B cell (primary cell): Measurements from ENCODE around the gene GNG3. TPM values are rescaled to one million over a fixed set of nuclear protein-coding genes. Genes with fewer than 3 reads are reported as not detected.

Source experiments
- ATAC-seq: fragments of 200-7000 bp; cut with Tn5 transposase; one replicate; pipeline ENCODE4 v1.10.0; 2021; ENCODE audit warnings: low read depth, mild to moderate bottlenecking, moderate number of reproducible peaks, moderate library complexity
- CTCF ChIA-PET: fragments of 350-600 bp; sonication (Branson Sonifier 250); formaldehyde crosslinking; loops from one replicate; lab custom pipeline; 2021; ENCODE audit warnings: antibody characterized with exemption, inconsistent platforms; lab: Charles Lee
- POLR2A ChIA-PET: fragments of 350-600 bp; sonication (Branson Sonifier 250); formaldehyde crosslinking; loops from one replicate; lab custom pipeline; 2021; ENCODE audit warnings: antibody characterized with exemption; lab: Charles Lee
- DNase-seq: peaks from one replicate; pipeline ENCODE4 v3.0.0; 2013
- H2AFZ ChIP-seq: 2 replicates; pipeline ENCODE4 v1.6.1; 2012; ENCODE audit warnings: mild to moderate bottlenecking, low read depth, low read length; ENCODE audit not compliant: insufficient read depth, poor library complexity, severe bottlenecking
- H3K27ac ChIP-seq, 2 donors: 1 replicate in 1 of 2; 2 replicates in 1 of 2; pipeline ENCODE4 v1.5.1; 2012 to 2013; ENCODE audit warnings: low read length in 2 of 2, mild to moderate bottlenecking in 2 of 2, moderate library complexity in 1 of 2
- H3K27me3 ChIP-seq, 4 experiments: fragments of 200-600 bp in 1 of 4; sonication (generic) in 1 of 4; replicated peaks in 1 of 4; 1 replicate in 2 of 4; 2 replicates in 2 of 4; pipeline versions ENCODE4 v1.6.1 to v1.7.0; 2013 to 2016; ENCODE audit warnings: low read length in 3 of 4, mild to moderate bottlenecking in 2 of 4, mixed read lengths in 1 of 4, moderate library complexity in 1 of 4; ENCODE audit not compliant: insufficient read depth in 4 of 4, control insufficient read depth in 3 of 4; ENCODE audit errors: control extremely low read depth in 1 of 4
- H3K36me3 ChIP-seq, 2 experiments: replicated peaks in 1 of 2; 1 replicate in 1 of 2; 2 replicates in 1 of 2; pipeline versions ENCODE4 v1.6.1 to v1.7.1; 2013; ENCODE audit warnings: low read length in 1 of 2; ENCODE audit not compliant: insufficient read depth in 2 of 2, control insufficient read depth in 1 of 2; ENCODE audit errors: control extremely low read depth in 1 of 2, extremely low read depth in 1 of 2
- H3K4me1 ChIP-seq, 2 donors: fragments of 200-600 bp in 1 of 2; sonication (generic) in 1 of 2; 1 replicate in 1 of 2; 2 replicates in 1 of 2; pipeline versions ENCODE4 v1.5.1 to v1.6.1; 2013 to 2017; ENCODE audit warnings: low read length in 2 of 2; ENCODE audit not compliant: control insufficient read depth in 2 of 2, insufficient read depth in 2 of 2
- H3K4me2 ChIP-seq: replicated peaks from 2 replicates; pipeline ENCODE3; 2012; ENCODE audit warnings: mild to moderate bottlenecking, low read depth, low read length; ENCODE audit not compliant: poor library complexity, severe bottlenecking
- H3K4me3 ChIP-seq, 5 experiments: fragments of 200-600 bp in 1 of 5; sonication (generic) in 1 of 5; 1 replicate in 3 of 5; 2 replicates in 2 of 5; pipeline versions ENCODE4 v1.5.1 to v1.7.0; 2011 to 2016; ENCODE audit warnings: low read length in 4 of 5, mild to moderate bottlenecking in 4 of 5, low read depth in 2 of 5, control low read depth in 1 of 5, moderate library complexity in 1 of 5; ENCODE audit not compliant: insufficient read depth in 1 of 5; ENCODE audit errors: control extremely low read depth in 1 of 5, extremely low read depth in 1 of 5
- H3K79me2 ChIP-seq: fragments of 200-600 bp; sonication (generic); one replicate; pipeline ENCODE4 v1.6.0; 2016; ENCODE audit warnings: low read length; ENCODE audit not compliant: control insufficient read depth, insufficient read depth
- H3K9ac ChIP-seq: fragments of 200-600 bp; sonication (generic); 2 replicates; pipeline ENCODE4 v1.6.1; 2017; ENCODE audit warnings: mild to moderate bottlenecking, low read length, moderate library complexity
- H3K9me3 ChIP-seq, 3 donors: one replicate each; pipeline versions ENCODE4 v1.6.1 to v1.7.1; 2013; ENCODE audit warnings: low read length in 2 of 3; ENCODE audit not compliant: control insufficient read depth in 2 of 3, insufficient read depth in 1 of 3; ENCODE audit errors: control extremely low read depth in 1 of 3
- H4K20me1 ChIP-seq: 2 replicates; pipeline ENCODE4 v1.6.0; 2012; ENCODE audit warnings: mild to moderate bottlenecking, low read length; ENCODE audit not compliant: insufficient read depth, control insufficient read depth, poor library complexity, severe bottlenecking
- H3K27ac Mint-ChIP-seq: one replicate; pipeline ENCODE4 v1.8.0; 2021; ENCODE audit warnings: mixed read lengths
- H3K27me3 Mint-ChIP-seq: one replicate; pipeline ENCODE4 v1.8.0; 2021; ENCODE audit warnings: mixed read lengths
- H3K4me1 Mint-ChIP-seq: one replicate; pipeline ENCODE4 v1.8.0; 2021; ENCODE audit warnings: mixed read lengths
- H3K4me3 Mint-ChIP-seq: one replicate; pipeline ENCODE4 v1.8.0; 2021; ENCODE audit warnings: mixed read lengths
- H3K9me3 Mint-ChIP-seq: one replicate; pipeline ENCODE4 v1.8.0; 2022; ENCODE audit warnings: mixed read lengths; ENCODE audit not compliant: insufficient read depth
- CTCF ChIP-seq: fragments of 200-600 bp; IDR thresholded peaks from one replicate; pipeline ENCODE4 v1.8.0; 2022; ENCODE audit warnings: antibody characterized with exemption, mild to moderate bottlenecking
- EZH2 ChIP-seq: IDR thresholded peaks from 2 replicates; pipeline ENCODE4 v1.6.1; 2012; ENCODE audit warnings: borderline replicate concordance, low read depth, mild to moderate bottlenecking, moderate library complexity, low read length; ENCODE audit not compliant: insufficient read depth, poor library complexity, severe bottlenecking
- WGBS: methylation state at CpG from one replicate; pipeline ENCODE4 v1.1.5; 2013; ENCODE audit warnings: missing lambda C conversion rate; ENCODE audit not compliant: insufficient coverage; 5-methylcytosine and 5-hydroxymethylcytosine counted together
- intact Hi-C: fragments of 100-400 bp; cut with micrococcal nuclease; formaldehyde crosslinking; loops from one replicate; pipeline ENCODE4 v1.10.0; 2022
- polyA plus RNA-seq: library from polyadenylated mRNA; depleted of rRNA; stranded (reverse); fragments of >200 nt; gene quantifications from 2 replicates; pipeline ENCODE4 v1.2.3, GENCODE V29; 2012
- total RNA-seq, 2 donors: library from RNA; stranded (reverse); fragments of 120-200 nt in 1 of 2; gene quantifications; 1 replicate in 1 of 2; 2 replicates in 1 of 2; pipeline versions ENCODE4 v1.2.3 to v1.2.4, GENCODE V29; 2013 to 2022

The GNG3 gene
- total and polyA plus RNA-seq, 2 donors (not counting 1 experiment from before 2014, with no cell fraction given) = 2.1 to 5.5 TPM

DNA sequence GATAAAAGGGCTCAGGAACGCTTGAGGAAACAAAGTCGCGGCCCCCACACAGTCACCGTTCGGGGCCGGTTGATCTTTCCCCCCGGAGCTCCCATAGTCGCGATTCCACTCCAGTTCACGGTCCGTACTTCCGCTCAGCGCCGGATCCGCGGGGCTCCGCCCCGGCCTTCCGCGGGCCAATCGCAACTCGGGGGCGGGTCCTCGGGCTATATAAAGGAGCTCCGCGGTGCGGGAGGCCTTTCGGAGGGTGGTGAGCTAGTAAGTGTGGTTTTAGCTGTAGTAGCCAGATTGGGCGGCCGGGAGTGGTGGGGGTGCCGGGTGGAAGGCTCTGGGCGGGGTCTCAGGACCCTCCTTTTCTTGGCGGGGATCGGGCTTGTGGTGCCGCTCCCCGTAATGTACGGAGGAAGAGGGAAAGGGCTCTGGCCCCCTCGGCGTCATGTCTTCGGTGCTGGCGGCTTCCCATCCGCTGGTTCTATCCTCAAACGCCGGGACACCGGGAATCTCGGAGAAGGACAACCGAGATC lies 42.3 kb upstream of the GNG3 start, which contains the start of the genes C11orf98 and CSKMT:
C11orf98 (minus strand) TSS at position 136 of the 524 bp plus-strand sequence; CDS start at position 95, 41 bp downstream.
CSKMT (plus strand) TSS at position 238 of the 524 bp plus-strand sequence. CDS start 568 bp downstream, outside the sequence.
- ATAC-seq (peak; percentile 90), DNase-seq (peak; percentile 95)
- peaks cover 5 to 19% of the 10 kb centered on the region in 2 experiments for H3K36me3 ChIP-seq
- peaks cover 50% of the 10 kb centered on the region for H3K79me2 ChIP-seq
- peak within 1 kb of the TSS; percentile 79 to 98 (median 91) for H3K4me3 ChIP-seq
- peak within 1 kb of the TSS; percentile 73 to 81 for H3K27ac ChIP-seq
- intact Hi-C loops = loop anchor here (1.0 to 2.0 kb wide), 7 partner anchors 12 to 74 kb away; partner anchors contain the start of genes EML3, GANAB, INTS5 and TUT1
- ChIA-PET POLR2A (interaction anchor here (0.6 to 3.6 kb wide), 29 partner anchors 8 to 1543 kb away, joined by 3 to 62 read pairs (median 6); partner anchors contain the start of genes B3GAT3, BSCL2, EEF1G and GANAB), CTCF (interaction anchor here (0.6 to 2.0 kb wide), 17 partner anchors 10 to 241 kb away, joined by 3 to 17 read pairs (median 4); partner anchors contain the start of genes B3GAT3, INTS5 and TUT1)
- peak within 1 kb of the TSS; percentile 78 for H3K4me2 ChIP-seq
- no peak for TF ChIP-seq EZH2
- Mint-ChIP-seq H3K4me1 (peaks cover 45% of the 10 kb centered on the region), H3K27me3 (no peaks in the 10 kb centered on the region), H3K9me3 (no peaks in the 10 kb centered on the region), H3K4me3 (peak within 1 kb of the TSS; percentile 97), H3K27ac (peak within 1 kb of the TSS; percentile 93)
- no peaks in the 10 kb centered on the region for H3K9me3 ChIP-seq
- no peaks in the 10 kb centered on the region for H3K27me3 ChIP-seq
- peaks cover 17 to 35% of the 10 kb centered on the region in 2 donors for H3K4me1 ChIP-seq
- H2AFZ ChIP-seq = peak within 1 kb of the TSS; percentile 96
- under 1% methylated on average over 46 of the region's 47 CpGs for WGBS
- H4K20me1 ChIP-seq = peaks cover 9% of the 10 kb centered on the region
- H3K9ac ChIP-seq = peak within 1 kb of the TSS; percentile 82

DNA sequence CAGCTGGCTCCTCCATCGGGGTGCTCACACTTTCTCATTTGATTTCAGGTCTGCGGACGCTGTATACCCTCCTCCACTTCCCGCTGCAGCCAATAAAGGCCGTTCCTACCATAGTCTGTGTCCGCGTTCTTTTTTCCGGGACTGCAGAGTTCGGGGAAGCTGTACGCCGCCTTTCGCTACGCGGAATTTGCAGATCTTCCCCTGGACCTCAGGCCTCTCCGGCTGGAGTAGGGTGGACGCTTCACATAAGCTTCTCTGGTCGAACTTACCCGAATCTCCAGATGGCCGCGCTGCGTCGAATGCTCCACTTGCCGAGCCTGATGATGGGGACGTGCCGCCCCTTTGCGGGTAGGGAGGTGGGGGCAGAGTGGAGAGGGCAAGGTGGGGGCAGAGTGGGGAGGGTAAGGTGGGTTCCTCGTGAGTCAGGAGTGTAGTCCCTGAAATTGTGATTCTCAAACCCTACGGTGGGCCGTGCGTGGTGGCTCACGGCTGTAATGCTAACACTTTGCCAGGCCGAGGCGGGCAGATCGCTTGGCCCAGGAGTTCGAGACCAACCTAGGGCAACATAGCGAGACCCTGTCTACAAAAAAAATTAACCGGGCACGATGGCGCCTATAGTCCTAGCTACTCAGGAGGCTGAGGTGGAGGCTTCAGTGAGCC lies 41.7 kb upstream of the GNG3 start:
- 8% methylated on average over 39 of the region's 39 CpGs for WGBS
- Mint-ChIP-seq H3K9me3 (no peaks in the 10 kb centered on the region), H3K4me1 (peaks cover 50% of the 10 kb centered on the region), H3K27me3 (no peaks in the 10 kb centered on the region), H3K4me3 (peak overlapping the region; percentile 97), H3K27ac (peak overlapping the region; percentile 93)
- peak overlapping the region; percentile 73 to 81 for H3K27ac ChIP-seq
- intact Hi-C loops = loop anchor here (1.0 to 2.0 kb wide), 7 partner anchors 12 to 74 kb away; partner anchors contain the start of genes EML3, GANAB, INTS5 and TUT1
- POLR2A ChIA-PET = interaction anchor here (0.6 to 3.6 kb wide), 26 partner anchors 9 to 208 kb away, joined by 3 to 62 read pairs (median 6); partner anchors contain the start of genes B3GAT3, BSCL2, EEF1G and GANAB
- no peaks in the 10 kb centered on the region for H3K9me3 ChIP-seq
- no peak for DNase-seq
- TF ChIP-seq EZH2 (no peak), CTCF (no peak)
- H3K4me1 ChIP-seq = peaks cover 17 to 38% of the 10 kb centered on the region in 2 donors
- H3K4me3 ChIP-seq = peak overlapping the region; percentile 79 to 98 (median 91)
- H3K4me2 ChIP-seq = peak overlapping the region; percentile 78
- peaks cover 4 to 19% of the 10 kb centered on the region in 2 experiments for H3K36me3 ChIP-seq
- H4K20me1 ChIP-seq = peaks cover 9% of the 10 kb centered on the region
- peaks cover 56% of the 10 kb centered on the region for H3K79me2 ChIP-seq
- CTCF ChIA-PET = interaction anchor here (0.8 to 2.0 kb wide), 14 partner anchors 11 to 241 kb away, joined by 3 to 17 read pairs (median 5); partner anchors contain the start of genes B3GAT3, INTS5 and TUT1
- H2AFZ ChIP-seq = peak overlapping the region; percentile 96
- peak; percentile 16 for ATAC-seq
- H3K9ac ChIP-seq = peak overlapping the region; percentile 82
- H3K27me3 ChIP-seq = no peaks in the 10 kb centered on the region
